ENCODE data around the gene NGF.
"Not testable (repeated sequence)": the region's sequence is repeated elsewhere in the genome, so short reads cannot be mapped to it uniquely, and the experiment has no call there.

The NGF gene

GRCh38 chr1:115332813-115333608 is 5.0 kb downstream of the NGF start:
- DNase-seq = no peak

- no peak for DNase-seq
Observed at GRCh38 chr1:115331558-115332331, 6.3 kb downstream of the NGF start.

- DNase-seq = no peak
Observed at GRCh38 chr1:115330480-115331013, 7.5 kb downstream of the NGF start.

- DNase-seq = no peak
Observed at GRCh38 chr1:115329965-115330364, 8.1 kb downstream of the NGF start.

- no peak for DNase-seq
Observed at GRCh38 chr1:115327270-115327669, 10.8 kb downstream of the NGF start.

- no peak for DNase-seq
Observed at GRCh38 chr1:115326419-115326818, 11.6 kb downstream of the NGF start.

GRCh38 chr1:115325874-115326273 is 12.2 kb downstream of the NGF start:
- DNase-seq = no peak

GRCh38 chr1:115324649-115325420 is 13.2 kb downstream of the NGF start:
- no peak for DNase-seq

GRCh38 chr1:115323366-115324004 is 14.6 kb downstream of the NGF start:
- no peak for DNase-seq

- no peak for DNase-seq
Observed at GRCh38 chr1:115322631-115323030, 15.4 kb downstream of the NGF start.

- no peak for DNase-seq
Observed at GRCh38 chr1:115320377-115320776, 17.7 kb downstream of the NGF start.

- DNase-seq = no peak
Observed at GRCh38 chr1:115319706-115320105, 18.3 kb downstream of the NGF start.

GRCh38 chr1:115317101-115318012 is 20.7 kb downstream of the NGF start:
- no peak for DNase-seq

GRCh38 chr1:115314765-115315164 is 23.3 kb downstream of the NGF start:
- no peak for DNase-seq

GRCh38 chr1:115314092-115314491 is 24.0 kb downstream of the NGF start:
- DNase-seq = no peak

GRCh38 chr1:115313182-115313581 is 24.9 kb downstream of the NGF start:
- no peak for DNase-seq

- DNase-seq = no peak
Observed at GRCh38 chr1:115312742-115313141, 25.3 kb downstream of the NGF start.

GRCh38 chr1:115311474-115311989 is 26.5 kb downstream of the NGF start:
- no peak for DNase-seq

GRCh38 chr1:115310581-115311473 is 27.2 kb downstream of the NGF start:
- no peak for DNase-seq

- DNase-seq = not testable (repeated sequence)
Observed at GRCh38 chr1:115309504-115309903, 28.5 kb downstream of the NGF start.
